ENCODE measurements around the gene DIRAS1.
"Not testable (repeated sequence)": the region's sequence is repeated elsewhere in the genome, so short reads cannot be mapped to it uniquely, and the experiment has no call there.

Gene DIRAS1

DNA sequence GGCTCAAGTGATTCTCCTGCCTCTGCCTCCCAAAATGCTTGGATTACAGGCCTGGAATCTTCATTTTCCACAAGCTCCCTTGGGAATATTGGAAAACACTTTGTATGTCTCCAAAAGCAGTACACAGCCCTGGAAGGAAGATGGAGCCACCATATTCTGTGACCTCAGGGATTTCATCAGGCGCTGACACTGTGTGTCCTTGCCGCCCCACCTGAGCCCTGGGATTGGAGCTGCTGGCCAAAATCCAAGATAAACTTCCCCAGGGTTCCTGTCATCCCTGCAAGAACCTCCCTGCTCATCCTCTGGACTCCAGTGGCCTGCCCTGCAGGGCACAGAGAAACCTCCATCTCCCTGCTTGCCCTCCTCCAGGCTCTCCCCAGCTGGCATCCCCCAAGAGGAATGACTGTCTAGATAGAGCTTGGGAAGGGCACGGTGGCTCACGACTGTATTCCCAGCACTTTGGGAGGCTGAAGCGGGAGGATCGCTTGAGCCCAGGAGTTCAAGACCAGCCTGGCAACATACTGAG is 17.4 kb downstream of the DIRAS1 start:
- no peak for DNase-seq

DNA sequence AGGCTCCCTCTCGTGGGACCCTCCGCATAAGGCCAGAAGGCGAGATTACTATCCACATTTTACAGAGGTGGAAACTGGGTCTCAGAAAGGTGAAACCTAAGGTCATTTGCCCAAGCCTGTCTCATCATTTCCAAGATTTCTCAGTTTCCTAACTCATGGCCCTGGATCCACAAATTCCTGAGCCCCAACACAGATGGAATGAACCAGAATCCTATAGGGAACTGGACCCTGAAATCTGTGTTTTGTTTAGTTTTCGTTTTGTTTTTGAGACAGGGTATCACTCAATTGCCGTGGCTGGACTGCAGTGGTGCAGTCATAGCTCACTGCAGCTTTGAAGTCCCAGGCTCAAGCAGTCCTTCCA is 18.1 kb downstream of the DIRAS1 start:
- DNase-seq, result no peak

DNA sequence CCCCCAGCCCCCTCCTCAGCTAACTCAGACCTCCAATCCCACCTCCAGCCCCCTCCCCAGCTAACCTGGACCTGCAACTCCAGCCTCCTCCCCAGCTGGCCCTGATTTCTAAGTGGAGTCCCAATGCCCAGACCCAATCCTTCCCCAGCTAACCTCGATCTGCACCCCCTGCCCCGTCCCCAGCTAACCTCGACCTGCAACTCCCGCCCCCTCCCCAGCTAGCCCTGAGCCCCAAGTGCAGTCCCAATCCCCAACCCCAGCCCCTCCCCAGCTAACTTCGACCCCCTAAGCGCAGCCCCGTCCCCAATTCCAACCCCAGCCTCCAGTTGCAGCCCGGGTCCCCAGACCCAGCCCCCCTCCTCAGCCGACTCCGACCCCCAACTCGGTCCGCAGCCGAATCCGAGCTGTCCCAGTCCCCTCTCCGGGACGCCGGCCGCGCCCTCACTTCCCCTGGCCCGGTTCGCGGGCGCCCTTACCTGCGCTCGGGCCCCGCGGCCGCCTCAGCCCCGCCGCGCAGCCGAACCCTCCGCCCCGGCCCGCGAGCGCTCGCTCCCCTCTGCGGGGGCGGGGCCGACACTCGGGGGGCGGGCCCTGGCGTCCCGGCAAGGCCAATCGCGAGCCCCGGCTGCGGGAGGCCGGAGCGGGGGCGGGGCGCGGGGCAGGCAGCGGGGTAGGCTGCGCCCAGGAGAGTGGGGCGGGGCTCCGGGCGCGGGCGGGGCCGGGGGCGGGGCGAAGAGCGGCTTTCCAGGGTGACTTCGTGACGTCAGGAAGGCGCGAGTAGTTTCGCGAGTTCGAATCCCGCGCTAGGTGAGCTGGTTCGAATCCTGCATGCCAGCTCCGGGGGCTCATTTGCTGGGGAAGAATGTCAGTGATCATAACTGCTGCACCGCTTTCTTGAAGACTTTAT is 18.7 kb downstream of the DIRAS1 start, which contains the start of gene GNG7:
GNG7 (minus strand) TSS at position 525 of the 907 bp plus-strand sequence. CDS start 182,006 bp downstream, outside the sequence.
- peak; percentile 97 for DNase-seq

DNA sequence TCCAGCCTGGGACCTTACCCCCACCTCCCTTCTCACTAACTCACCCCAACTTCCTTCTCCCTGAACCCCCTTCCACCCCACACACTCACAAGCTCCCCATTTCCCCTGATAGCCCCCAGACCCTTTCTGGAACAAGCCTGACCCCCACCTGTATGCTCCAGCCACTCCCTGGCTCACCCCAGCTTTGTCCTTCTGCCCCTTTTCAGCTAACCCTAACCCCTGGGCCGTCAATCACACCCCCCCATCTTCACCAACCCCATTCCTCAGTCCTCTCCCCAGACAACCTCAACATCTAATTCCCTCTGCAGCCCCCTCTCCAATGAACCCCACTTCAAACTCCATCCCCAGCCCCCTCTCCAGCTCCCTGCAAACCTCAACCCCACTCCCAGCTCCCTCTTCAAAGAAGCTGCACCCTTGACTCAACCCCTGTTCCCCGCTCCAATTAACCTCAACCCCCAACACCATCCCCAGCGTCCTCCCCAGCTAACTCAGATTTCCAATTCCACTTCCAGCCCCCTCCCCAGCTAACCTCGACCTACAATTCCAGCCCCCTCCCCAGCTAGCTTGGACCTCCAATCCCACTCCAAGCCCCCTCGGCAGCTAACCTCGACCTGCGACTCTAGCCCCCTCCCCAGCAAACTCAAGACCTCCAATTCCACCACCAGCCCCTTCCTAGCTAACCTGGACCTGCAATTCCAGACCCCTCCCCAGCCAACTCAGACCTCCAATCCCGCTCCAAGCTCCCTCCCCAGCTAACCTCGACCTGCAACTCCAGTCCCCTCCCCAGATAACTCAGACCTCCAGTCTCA is 19.6 kb downstream of the DIRAS1 start:
- no peak for DNase-seq

DNA sequence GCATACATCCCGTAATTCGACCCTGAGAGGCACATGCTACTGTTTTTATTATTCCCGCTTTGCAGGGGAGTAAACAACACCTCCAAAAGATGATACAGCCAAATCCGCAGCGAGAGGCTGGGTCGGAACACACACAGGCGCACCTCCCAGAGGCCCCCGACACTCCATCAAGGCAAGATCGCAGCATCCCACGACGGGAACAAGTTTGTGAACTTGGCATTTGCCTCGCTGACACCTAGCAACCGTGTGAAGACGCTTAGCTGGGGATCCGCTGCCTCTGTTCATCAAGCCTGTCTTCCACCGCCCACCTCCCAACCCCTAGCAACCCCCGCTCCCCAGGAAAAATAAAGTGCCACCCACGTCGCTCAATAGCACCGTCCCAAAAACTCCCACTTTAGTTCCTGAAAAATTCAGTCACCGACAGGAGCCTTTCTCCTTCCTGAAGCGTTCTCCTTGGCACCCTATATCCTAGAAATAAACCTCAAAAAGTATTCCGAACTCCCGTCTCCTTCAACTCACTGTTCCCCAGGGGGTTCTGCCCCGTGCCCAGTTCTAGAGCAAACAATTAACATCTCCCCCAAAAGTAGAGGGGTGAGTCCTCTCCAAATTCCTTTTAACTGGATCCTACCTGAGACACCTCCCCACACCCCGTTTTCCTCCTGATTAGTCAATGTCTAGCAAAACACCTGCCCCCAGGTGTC is 20.4 kb downstream of the DIRAS1 start:
- no peak for DNase-seq

DNA sequence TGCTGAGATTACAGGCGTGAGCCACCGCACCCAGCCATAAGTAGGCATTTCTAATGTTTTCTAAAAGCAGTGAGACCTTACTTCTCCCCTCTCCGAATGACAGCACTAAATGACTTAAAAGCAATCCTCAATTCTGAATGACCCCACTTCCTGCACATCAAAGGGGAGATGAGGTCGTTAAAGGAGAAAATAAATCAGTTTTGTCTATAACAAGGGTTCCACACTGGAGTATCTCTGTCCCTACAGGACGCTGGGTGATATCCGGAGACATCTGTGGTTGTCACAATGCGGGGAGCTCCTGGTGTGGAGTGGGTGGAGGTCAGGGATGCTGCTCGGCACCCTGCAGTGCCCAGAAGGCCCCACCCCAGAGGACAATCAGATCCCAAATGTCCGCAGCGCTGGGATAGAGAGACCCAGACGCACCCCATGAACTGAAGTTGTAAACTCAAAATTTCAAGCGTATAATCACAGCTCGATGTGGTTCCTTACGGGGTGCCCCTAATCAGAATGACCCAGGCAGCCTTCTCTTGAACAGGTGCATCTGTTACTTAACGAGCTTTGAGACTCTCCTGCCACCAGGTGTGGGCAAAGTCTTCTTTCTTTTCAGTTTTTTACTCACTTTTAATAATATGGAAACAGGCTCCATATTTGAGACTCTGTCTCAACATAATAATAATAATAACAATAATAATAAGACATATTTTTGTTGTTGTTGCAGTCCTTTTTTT is 21.6 kb downstream of the DIRAS1 start:
- DNase-seq, result no peak

DNA sequence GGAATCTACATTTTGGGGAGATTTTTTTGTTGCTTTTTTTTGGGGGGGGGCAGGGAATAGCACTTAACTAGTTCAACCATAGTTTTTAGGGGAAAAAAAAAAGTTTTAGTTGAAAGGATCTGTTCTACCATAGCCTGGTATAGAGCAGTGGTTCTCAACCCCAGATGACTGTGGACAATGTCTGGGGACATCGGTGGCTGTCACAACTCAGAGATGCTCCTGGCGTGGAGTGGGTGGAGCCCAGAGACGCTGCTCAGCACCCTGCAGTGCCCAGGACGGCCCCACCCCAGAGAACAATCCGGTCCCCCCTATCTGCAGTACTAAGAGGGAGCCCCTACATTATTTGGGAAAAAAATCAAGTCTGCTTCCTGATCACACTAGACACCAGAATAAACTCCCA is 27.0 kb downstream of the DIRAS1 start:
- no peak for DNase-seq

DNA sequence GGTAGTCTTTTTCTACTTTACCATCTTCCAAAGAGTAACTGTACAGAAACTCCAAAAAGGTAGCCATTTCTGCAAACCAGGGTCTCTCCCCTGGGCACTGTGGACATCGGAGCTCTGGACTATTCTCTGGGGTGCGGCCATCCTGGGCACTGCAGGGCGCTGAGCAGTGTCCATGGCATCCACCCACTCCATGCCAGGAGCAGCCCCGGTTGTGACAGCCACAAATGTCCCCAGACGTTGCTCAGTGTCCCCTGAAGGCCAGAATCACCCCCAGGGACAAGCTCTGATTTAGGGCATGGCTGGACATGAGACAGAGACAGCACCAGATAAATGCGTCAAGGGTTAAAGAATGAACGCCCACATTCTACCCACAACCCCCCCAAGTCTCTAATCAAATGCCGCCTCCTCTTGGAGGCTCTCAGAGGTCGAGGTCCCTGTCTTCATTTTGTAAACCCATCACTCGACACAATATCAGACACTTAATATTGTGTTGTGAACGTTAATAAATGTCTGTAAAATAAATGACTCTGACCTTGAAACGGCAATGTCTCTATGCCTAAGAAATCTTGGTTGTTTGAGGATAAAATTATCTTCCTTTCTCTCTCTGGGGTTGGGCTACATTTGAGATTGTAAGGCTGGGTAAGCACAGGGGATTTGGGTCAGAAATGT is 27.5 kb downstream of the DIRAS1 start:
- DNase-seq, result no peak

DNA sequence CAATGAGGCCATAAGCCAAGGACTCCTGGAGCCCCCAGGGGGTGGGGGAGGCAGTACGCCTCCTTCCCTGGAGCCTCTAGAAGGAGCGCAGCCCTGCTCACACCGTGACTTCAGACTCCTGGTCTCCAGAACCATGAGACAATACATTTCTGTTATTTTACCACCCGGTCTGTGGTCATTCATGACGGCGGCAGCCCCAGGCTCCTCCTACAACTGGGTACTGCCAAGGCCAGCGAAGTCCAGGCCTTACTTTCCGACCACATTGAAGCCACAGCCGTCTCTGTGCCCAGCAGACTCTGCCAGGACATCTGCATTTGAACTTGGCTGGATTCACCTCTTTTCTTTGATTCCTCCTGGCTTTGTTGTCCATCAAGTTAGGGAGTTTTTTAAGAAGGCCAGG is 29.2 kb downstream of the DIRAS1 start:
- no peak for DNase-seq

DNA sequence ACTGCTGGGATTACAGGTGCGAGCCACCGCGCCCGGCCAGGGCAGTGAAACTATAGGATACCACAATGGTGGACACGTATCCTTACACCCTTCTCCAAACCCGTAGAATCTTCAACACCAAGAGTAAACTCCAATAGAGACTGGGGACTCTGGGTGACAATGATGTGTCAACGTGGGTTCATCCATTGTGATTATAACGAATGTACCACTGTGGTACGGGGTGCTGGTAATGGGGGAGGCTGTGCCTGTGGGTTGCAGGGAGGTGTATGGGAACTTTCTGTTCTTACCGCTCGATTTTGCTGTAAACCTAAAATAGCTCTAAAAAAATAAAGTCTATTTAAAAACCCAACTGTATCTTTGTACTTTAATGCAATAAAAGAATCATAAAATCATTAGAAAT is 30.3 kb downstream of the DIRAS1 start:
- DNase-seq, result no peak

DNA sequence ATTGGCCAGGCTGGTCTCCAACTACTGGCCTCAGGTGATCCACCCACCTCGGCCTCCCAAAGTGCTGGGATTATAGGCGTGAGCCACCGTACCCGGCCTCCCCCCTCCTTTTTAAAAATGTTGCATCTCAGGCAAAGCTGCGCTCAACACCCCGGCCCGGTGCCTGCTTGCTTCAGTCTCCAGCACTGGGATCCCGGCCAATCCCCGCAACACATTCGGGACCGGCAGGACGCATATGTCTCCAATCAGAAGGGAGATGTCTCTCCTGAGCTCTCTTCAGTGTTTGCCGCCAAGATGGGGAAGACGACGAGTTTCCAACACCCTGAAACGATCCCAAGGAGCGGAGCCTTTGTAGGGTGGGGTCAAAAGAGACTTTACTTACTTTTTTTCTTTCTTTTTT is 34.8 kb downstream of the DIRAS1 start:
- DNase-seq, result no peak

DNA sequence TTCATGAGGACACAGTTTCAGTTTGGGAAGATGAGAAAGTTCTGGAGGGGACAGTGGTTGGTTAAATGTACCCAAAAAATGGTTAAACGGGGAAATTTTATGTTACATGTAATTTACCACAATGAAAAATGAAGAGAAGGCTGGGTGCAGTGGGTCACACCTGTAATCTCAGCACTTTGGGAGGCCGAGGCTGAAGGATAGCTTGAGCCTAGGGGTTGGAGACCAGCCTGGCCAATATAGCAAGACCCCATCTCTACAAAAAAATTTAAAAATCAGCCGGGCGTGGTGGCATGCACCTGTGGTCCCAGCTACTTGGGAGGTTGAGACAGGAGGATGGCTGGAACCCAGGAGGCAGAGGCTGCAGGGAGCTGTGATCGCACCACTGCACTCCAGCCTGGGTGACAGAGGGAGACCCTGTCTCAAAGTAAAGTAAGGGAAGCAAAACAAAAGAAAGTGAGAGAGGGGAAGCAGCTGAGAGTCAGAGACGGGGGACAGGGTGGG is 35.9 kb downstream of the DIRAS1 start:
- no peak for DNase-seq

DNA sequence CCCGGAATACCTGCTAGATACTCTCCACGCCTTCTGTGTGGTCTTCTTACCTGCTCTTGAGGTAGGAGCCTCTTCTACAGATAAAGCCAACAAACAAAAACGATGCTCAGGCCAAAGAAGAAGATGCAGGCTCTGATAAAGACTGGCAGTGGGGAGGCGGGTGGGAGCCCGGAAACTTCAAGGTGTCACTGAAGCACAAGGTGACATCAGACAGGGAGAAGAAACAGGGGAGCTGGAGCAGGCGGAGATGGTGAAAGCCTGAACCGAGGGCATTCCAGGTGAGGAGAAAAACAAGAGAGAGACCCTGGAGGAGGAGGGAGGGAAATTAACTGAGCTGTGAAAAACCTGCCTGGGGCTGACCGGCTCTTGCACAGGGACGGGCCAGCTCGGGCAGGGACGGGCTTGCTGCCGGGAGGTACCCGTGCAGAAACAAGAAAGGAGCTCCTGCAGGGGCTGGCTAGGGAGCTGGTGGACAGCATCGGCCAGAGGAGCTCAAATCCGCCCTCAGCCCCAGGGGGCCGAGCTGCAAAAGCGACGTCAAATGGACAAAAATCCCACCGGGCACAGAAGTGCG is 37.7 kb downstream of the DIRAS1 start:
- DNase-seq, result no peak

DNA sequence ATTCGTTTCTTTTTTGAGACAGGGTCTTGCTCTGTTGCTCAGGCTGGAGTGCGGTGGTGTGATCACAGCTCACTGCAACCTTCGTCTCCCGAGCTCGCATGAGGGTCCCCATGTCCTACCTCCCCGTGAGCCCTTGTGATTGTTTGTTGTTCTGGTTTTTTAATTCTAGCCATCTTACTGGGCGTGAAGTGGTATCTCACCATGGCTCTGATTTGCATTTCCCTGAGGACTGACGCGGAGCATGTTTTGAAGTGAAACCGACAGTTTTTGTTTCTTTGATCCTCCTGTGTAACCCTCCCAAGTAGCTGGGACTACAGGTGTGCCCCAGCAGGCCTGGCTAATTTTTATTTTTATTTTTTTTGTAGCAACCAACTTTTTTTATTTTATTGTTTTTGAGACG is 40.4 kb downstream of the DIRAS1 start:
- no peak for DNase-seq

DNA sequence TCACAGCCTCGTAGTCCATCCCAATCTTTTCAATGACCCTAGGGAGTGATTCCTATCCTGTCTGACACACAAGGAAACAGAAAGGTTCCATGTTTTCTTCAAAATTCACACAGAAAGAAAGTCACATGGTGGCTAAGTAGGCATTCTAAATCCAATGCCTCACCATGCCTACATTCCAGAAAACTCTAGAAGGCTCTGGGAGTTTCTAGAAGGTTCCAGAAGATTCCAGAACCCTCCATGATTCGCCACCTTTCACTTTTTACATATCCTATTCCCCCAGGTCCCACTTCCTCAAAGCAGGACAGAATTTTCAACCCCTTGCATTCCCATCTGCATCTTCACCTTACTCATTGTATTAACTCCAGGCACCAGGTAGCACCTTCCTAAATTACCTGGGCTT is 41.7 kb downstream of the DIRAS1 start:
- DNase-seq, result no peak

DNA sequence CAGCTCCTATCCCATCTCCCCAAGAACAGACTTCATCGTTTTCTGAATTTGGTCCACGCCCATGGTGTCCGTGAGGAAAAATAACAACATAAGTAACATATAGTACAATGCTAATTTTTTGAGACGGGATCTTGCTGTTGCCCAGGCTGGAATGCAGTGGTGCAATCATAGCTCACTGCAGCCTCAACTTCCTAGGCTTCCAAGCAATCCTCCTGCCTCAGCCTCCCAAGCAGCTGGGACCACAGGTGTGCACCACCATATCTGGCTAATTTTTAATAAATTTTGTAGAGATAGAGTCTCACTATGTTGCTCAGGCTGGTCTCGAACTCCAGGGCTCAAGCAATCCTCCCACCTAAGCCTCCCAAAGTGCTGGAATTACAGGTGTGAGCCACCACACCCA is 42.2 kb downstream of the DIRAS1 start:
- DNase-seq, result not testable (repeated sequence)

DNA sequence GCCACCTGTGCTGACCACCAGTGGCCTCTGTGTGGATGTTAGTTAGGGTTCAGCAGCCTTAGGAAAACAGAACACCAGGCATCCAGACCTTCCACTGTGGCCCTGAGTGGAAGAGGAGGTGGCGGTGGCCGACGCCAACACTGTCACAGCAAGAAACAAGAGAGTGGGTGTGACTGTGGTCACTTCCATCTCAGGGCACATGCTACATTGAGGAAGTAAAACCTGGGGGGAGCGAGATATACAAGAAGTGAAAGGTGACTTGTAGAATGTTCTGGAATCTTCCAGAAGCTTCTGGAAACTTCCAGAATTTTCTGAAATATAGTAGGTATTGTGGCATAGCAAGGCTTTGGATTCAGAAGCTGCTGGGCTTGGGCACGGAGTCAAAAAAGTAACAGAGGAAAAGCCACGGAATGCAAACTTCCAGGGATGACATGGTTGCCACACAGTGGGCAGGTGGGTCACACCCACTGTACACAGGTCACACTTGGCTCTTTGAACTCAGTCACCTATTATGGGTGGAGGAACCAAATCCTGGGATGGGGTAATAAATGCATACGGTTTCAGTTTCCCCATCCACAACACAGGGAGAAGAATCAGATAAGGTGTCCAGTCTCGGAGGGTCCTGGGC is 43.0 kb downstream of the DIRAS1 start:
- no peak for DNase-seq

DNA sequence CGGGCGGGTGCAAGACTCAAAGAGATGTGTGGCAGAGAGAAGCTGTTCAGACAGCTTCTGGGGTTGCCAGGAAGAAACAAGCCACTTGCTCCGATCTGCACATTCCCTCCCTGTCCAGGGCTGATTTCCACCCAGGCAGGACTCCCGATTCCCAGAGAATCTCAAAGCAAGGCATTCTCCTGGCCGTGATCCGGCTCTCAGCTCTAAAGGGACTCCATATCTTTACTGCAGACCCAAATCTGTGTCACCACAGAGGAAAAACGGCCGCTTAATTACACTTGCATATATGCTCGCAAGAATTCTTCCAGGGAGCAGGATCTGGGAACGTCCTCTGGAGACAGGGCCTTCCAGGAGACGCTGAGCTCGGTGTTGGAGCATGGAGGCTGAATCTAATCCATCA is 44.3 kb downstream of the DIRAS1 start:
- no peak for DNase-seq

DNA sequence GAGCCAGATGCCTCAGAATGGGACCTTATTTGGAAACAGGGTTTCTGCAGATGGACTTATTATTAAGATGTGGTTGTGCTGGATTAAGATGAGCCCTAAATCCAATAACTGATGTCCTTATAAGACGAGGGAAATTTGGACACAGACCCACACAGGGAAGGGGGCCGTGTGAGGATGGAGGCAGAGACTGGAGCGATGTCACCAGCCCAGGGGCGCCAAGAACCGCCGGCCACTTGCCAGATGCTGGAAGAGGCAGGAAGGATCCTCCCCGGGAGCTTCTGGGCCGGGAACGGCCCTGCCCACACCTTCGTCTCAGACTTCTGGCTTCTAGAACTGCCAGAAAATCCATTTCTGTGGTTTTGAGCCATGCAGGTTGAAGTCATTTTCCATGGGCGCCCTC is 45.3 kb downstream of the DIRAS1 start:
- DNase-seq, result no peak

DNA sequence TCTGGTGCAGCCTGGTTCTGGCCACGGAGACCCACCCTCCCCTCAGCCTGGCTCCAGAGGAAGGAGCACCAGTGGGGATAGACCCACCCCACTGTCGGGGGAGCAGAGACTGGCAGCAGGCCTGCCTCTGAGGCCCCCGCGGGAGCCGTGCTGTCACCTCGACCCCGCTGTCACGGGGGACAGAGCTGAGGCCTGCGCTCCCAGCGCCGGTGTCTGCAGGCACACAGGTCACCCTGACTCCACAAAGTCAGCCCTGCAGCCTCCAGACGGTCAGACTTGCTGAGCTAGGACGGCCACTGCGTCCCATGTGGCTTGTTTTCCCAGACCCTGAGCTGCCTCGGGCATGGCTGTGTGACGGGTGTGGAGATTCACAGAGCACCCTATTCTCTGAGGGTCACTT is 51.0 kb downstream of the DIRAS1 start:
- DNase-seq, result no peak

All from activated T-cell treated with anti-CD3 and anti-CD28 coated beads, Interleukin-2, amount 50 U/mL, for 1 hour (primary cell).